Rectal smooth muscle tissue (tissue), 1 donor: Measurements from ENCODE around the gene PTRH1.
A peak's percentile ranks its signal among the peaks of the same experiment; 100 is the strongest.

ENCODE experiments used
- H3K27ac ChIP-seq: one replicate; pipeline ENCODE4 v1.7.0; 2013; ENCODE audit warnings: low read depth, low read length, inconsistent platforms
- H3K27me3 ChIP-seq: one replicate; pipeline ENCODE4 v1.7.0; 2013; ENCODE audit warnings: low read length; ENCODE audit not compliant: control insufficient read depth, insufficient read depth
- H3K36me3 ChIP-seq: one replicate; pipeline ENCODE4 v1.7.0; 2013; ENCODE audit warnings: low read length; ENCODE audit not compliant: control insufficient read depth, insufficient read depth
- H3K4me1 ChIP-seq: one replicate; pipeline ENCODE4 v1.7.0; 2013; ENCODE audit warnings: low read length; ENCODE audit not compliant: control insufficient read depth, insufficient read depth
- H3K4me3 ChIP-seq: one replicate; pipeline ENCODE4 v1.7.0; 2013; ENCODE audit warnings: low read length
- H3K9ac ChIP-seq: one replicate; pipeline ENCODE4 v1.7.0; 2013; ENCODE audit warnings: low read length

Gene PTRH1

GRCh38 chr9:127723013-127723412 lies 7.5 kb upstream of the PTRH1 start:
- Histone ChIP-seq H3K4me3 (no peak overlapping the region), H3K9ac (no peak overlapping the region), H3K4me1 (no peaks in the 10 kb centered on the region), H3K36me3 (no peaks in the 10 kb centered on the region), H3K27ac (no peak overlapping the region), H3K27me3 (no peaks in the 10 kb centered on the region)

GRCh38 chr9:127722055-127722745 lies 6.7 kb upstream of the PTRH1 start:
- no peaks in the 10 kb centered on the region for H3K36me3 ChIP-seq
- H3K4me3 ChIP-seq = no peak overlapping the region
- H3K9ac ChIP-seq = no peak overlapping the region
- no peaks in the 10 kb centered on the region for H3K4me1 ChIP-seq
- H3K27ac ChIP-seq = no peak overlapping the region
- no peaks in the 10 kb centered on the region for H3K27me3 ChIP-seq

- Histone ChIP-seq H3K27ac (no peak overlapping the region), H3K27me3 (no peaks in the 10 kb centered on the region), H3K36me3 (no peaks in the 10 kb centered on the region), H3K4me3 (no peak overlapping the region), H3K4me1 (no peaks in the 10 kb centered on the region), H3K9ac (no peak overlapping the region)
These were observed 5.9 kb upstream of the PTRH1 start for GRCh38 chr9:127721391-127721821.

GRCh38 chr9:127720865-127721227 lies 5.4 kb upstream of the PTRH1 start:
- no peak overlapping the region for H3K27ac ChIP-seq

GRCh38 chr9:127720031-127720864 lies 4.8 kb upstream of the PTRH1 start:
- Histone ChIP-seq H3K27ac (no peak overlapping the region), H3K4me1 (no peaks in the 10 kb centered on the region), H3K4me3 (no peak overlapping the region), H3K9ac (no peak overlapping the region), H3K27me3 (no peaks in the 10 kb centered on the region), H3K36me3 (no peaks in the 10 kb centered on the region)

More at GRCh38 chr9:127720865-127721227, 5.4 kb upstream of the PTRH1 start:
- no peaks in the 10 kb centered on the region for H3K4me1 ChIP-seq
- no peaks in the 10 kb centered on the region for H3K27me3 ChIP-seq
- no peaks in the 10 kb centered on the region for H3K36me3 ChIP-seq
- H3K9ac ChIP-seq = no peak overlapping the region
- H3K4me3 ChIP-seq = no peak overlapping the region

GRCh38 chr9:127717766-127718165 lies 2.3 kb upstream of the PTRH1 start:
- H3K4me1 ChIP-seq = peaks cover 3% of the 10 kb centered on the region
- no peaks in the 10 kb centered on the region for H3K36me3 ChIP-seq
- no peaks in the 10 kb centered on the region for H3K27me3 ChIP-seq
- no peak overlapping the region for H3K4me3 ChIP-seq
- no peak overlapping the region for H3K9ac ChIP-seq
- H3K27ac ChIP-seq = no peak overlapping the region

GRCh38 chr9:127716412-127716811 lies 949 bp upstream of the PTRH1 start:
- peak overlapping the region; percentile 5 for H3K9ac ChIP-seq
- H3K4me1 ChIP-seq = peaks cover 3% of the 10 kb centered on the region
- H3K4me3 ChIP-seq = peak overlapping the region; percentile 93
- peak overlapping the region; percentile 87 for H3K27ac ChIP-seq
- H3K36me3 ChIP-seq = no peaks in the 10 kb centered on the region
- no peaks in the 10 kb centered on the region for H3K27me3 ChIP-seq

- Histone ChIP-seq H3K27ac (peak overlapping the region; percentile 65), H3K27me3 (no peaks in the 10 kb centered on the region), H3K4me1 (peaks cover 3% of the 10 kb centered on the region), H3K4me3 (peak overlapping the region; percentile 93), H3K36me3 (no peaks in the 10 kb centered on the region), H3K9ac (peak overlapping the region; percentile 61)
These were observed 453 bp downstream of the PTRH1 start for GRCh38 chr9:127714951-127715469.

GRCh38 chr9:127714020-127714750 lies 1.3 kb downstream of the PTRH1 start:
- Histone ChIP-seq H3K4me1 (peaks cover 3% of the 10 kb centered on the region), H3K4me3 (peak overlapping the region; percentile 93), H3K27me3 (no peaks in the 10 kb centered on the region), H3K36me3 (no peaks in the 10 kb centered on the region), H3K27ac (no peak overlapping the region), H3K9ac (no peak overlapping the region)

- Histone ChIP-seq H3K27ac (no peak overlapping the region), H3K4me3 (no peak overlapping the region), H3K36me3 (no peaks in the 10 kb centered on the region), H3K27me3 (no peaks in the 10 kb centered on the region), H3K4me1 (peaks cover 3% of the 10 kb centered on the region), H3K9ac (no peak overlapping the region)
These were observed 2.6 kb downstream of the PTRH1 start for GRCh38 chr9:127712867-127713266.

GRCh38 chr9:127712371-127712770 lies 3.1 kb downstream of the PTRH1 start:
- Histone ChIP-seq H3K4me1 (peaks cover 3% of the 10 kb centered on the region), H3K9ac (no peak overlapping the region), H3K36me3 (no peaks in the 10 kb centered on the region), H3K27me3 (no peaks in the 10 kb centered on the region), H3K4me3 (no peak overlapping the region), H3K27ac (no peak overlapping the region)

GRCh38 chr9:127711831-127712274 lies 3.6 kb downstream of the PTRH1 start:
- H3K27ac ChIP-seq = no peak overlapping the region
- no peaks in the 10 kb centered on the region for H3K36me3 ChIP-seq
- H3K4me3 ChIP-seq = no peak overlapping the region
- peaks cover 3% of the 10 kb centered on the region for H3K4me1 ChIP-seq
- H3K9ac ChIP-seq = no peak overlapping the region
- no peaks in the 10 kb centered on the region for H3K27me3 ChIP-seq
